ENCODE results near the gene UTS2R.

UTS2R gene

GRCh38 chr17:82400830-82401229 is 29.3 kb downstream of the UTS2R start:
- H4K91ac ChIP-seq (ENCODE audit: low read depth, low read length, poor library complexity): no peak overlapping the region
- no peaks in the 10 kb centered on the region for H3K4me1 ChIP-seq (ENCODE audit: control insufficient read depth in 2 of 2, insufficient read depth in 1 of 2, low read depth in 1 of 2, low read length in 2 of 2)
- H3K36me3 ChIP-seq (replicated peaks in 1 of 2; ENCODE audit: control insufficient read depth in 2 of 2, insufficient read depth in 2 of 2, low read length in 2 of 2): peaks cover 14 to 53% of the 10 kb centered on the region in 2 donors
- H3K27me3 ChIP-seq (ENCODE audit: control insufficient read depth in 3 of 3, insufficient read depth in 3 of 3, low read depth in 1 of 3, low read length in 3 of 3): no peaks in the 10 kb centered on the region
- no peaks in the 10 kb centered on the region for H3K9me3 ChIP-seq (replicated peaks in 1 of 2; ENCODE audit: control insufficient read depth in 2 of 2, insufficient read depth in 1 of 2, low read depth in 1 of 2, low read length in 2 of 2)
- H2AFZ ChIP-seq (ENCODE audit: low read length): no peak overlapping the region
- no peak overlapping the region for H2BK120ac ChIP-seq (ENCODE audit: low read depth, low read length)
- H3K79me1 ChIP-seq (ENCODE audit: low read depth, low read length): peaks cover 10% of the 10 kb centered on the region
- H3K9ac ChIP-seq (ENCODE audit: low read depth, low read length, poor library complexity): no peak overlapping the region
- no peak overlapping the region for H3K18ac ChIP-seq (ENCODE audit: low read length)
- WGBS, 2 donors (ENCODE audit: extremely low coverage in 2 of 2, insufficient read length in 2 of 2, insufficient replicate concordance in 1 of 2): no CpG with 5 or more reads among the region's 19 CpGs
- DNase-seq (ENCODE audit: low spot score): no peak
- H2BK12ac ChIP-seq (ENCODE audit: low read length): no peak overlapping the region
- H4K8ac ChIP-seq (ENCODE audit: low read depth, low read length): no peak overlapping the region
- H2AK5ac ChIP-seq (ENCODE audit: low read depth, low read length): no peak overlapping the region
- no peak overlapping the region for H3K4ac ChIP-seq (ENCODE audit: low read length)
- H3K4me3 ChIP-seq (ENCODE audit: low read length in 2 of 2): no peak overlapping the region
- no peak overlapping the region for H2BK15ac ChIP-seq (ENCODE audit: low read length)
- H2BK5ac ChIP-seq (ENCODE audit: low read length): no peak overlapping the region
- no peak overlapping the region for H3K23ac ChIP-seq (ENCODE audit: low read depth, low read length, poor library complexity)
- no peak overlapping the region for H3K14ac ChIP-seq (ENCODE audit: low read length)
- no peak overlapping the region for H3K27ac ChIP-seq (replicated peaks; ENCODE audit: low read length)
- no peak overlapping the region for H3K4me2 ChIP-seq (ENCODE audit: insufficient read depth, low read length, poor library complexity, severe bottlenecking)

- no peaks in the 10 kb centered on the region for H3K4me1 ChIP-seq (ENCODE audit: control insufficient read depth in 2 of 2, insufficient read depth in 1 of 2, low read depth in 1 of 2, low read length in 2 of 2)
These were observed 31.3 kb downstream of the UTS2R start for GRCh38 chr17:82402865-82403264.

DNA sequence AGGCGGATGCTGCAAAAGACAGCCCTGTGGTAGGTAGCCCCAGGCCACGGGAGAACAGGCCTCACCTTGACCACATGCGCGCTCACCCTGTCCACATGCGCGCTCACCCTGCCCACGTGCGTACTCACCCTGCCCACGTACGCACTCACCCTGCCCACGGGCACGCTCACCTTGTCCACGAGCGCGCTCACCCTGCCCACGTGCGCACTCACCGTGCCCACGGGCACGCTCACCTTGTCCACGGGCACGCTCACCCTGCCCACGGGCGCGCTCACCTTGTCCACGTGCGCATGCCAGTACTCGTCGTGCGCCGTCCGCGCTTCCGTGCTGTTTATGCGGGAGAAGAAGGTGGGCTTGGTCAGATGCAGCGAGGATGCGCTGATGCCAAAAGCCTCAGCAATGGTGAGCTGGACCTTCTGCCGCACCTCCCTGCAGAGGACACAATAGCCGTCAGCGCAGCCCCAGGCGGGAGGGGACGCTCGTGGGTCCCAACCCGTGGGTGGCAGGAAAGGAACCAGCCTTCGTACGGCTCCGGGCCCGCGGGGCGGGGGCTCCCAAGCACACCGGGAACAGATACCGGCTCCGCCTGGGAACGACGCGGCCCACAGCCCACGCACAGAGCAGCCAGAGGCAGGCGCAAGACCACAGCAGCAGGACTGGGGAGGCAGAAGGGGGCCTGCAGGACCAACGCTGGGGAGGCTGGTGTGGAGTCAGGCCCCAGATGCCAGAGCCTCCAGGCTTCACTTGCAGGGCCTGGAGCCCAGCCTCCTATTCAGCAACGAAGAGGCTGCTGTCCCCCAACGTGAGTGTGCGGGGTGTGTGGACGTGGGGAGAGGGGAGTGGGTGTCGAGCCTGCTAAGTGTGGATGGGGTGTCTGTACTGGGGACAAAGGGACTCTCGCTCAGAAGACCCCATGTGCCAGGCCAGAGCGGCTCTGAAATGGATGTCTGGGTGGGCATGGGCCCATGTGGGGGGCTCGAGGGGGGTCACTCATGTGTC is 32.4 kb downstream of the UTS2R start:
- peaks cover 10% of the 10 kb centered on the region for H3K79me1 ChIP-seq (ENCODE audit: low read depth, low read length)
- H3K9me3 ChIP-seq (replicated peaks in 1 of 2; ENCODE audit: control insufficient read depth in 2 of 2, insufficient read depth in 1 of 2, low read depth in 1 of 2, low read length in 2 of 2): no peaks in the 10 kb centered on the region
- H2BK12ac ChIP-seq (ENCODE audit: low read length): no peak overlapping the region
- no peak overlapping the region for H3K4me2 ChIP-seq (ENCODE audit: insufficient read depth, low read length, poor library complexity, severe bottlenecking)
- no peak overlapping the region for H3K4ac ChIP-seq (ENCODE audit: low read length)
- peak overlapping the region; percentile 17 for H3K27ac ChIP-seq (replicated peaks; ENCODE audit: low read length)
- H3K14ac ChIP-seq (ENCODE audit: low read length): peak overlapping the region; percentile 4
- no peak overlapping the region for H4K8ac ChIP-seq (ENCODE audit: low read depth, low read length)
- no CpG with 5 or more reads among the region's 67 CpGs for WGBS, 2 donors (ENCODE audit: extremely low coverage in 2 of 2, insufficient read length in 2 of 2, insufficient replicate concordance in 1 of 2)
- H2BK120ac ChIP-seq (ENCODE audit: low read depth, low read length): no peak overlapping the region
- H3K4me3 ChIP-seq (ENCODE audit: low read length in 2 of 2): no peak overlapping the region
- H3K4me1 ChIP-seq (ENCODE audit: control insufficient read depth in 2 of 2, insufficient read depth in 1 of 2, low read depth in 1 of 2, low read length in 2 of 2): no peaks in the 10 kb centered on the region
- H2AK5ac ChIP-seq (ENCODE audit: low read depth, low read length): no peak overlapping the region
- no peaks in the 10 kb centered on the region for H3K27me3 ChIP-seq (ENCODE audit: control insufficient read depth in 3 of 3, insufficient read depth in 3 of 3, low read depth in 1 of 3, low read length in 3 of 3)
- no peak overlapping the region for H2BK5ac ChIP-seq (ENCODE audit: low read length)
- no peak for DNase-seq (ENCODE audit: low spot score)
- H3K23ac ChIP-seq (ENCODE audit: low read depth, low read length, poor library complexity): peak overlapping the region; percentile 99
- no peak overlapping the region for H3K9ac ChIP-seq (ENCODE audit: low read depth, low read length, poor library complexity)
- no peak overlapping the region for H2BK15ac ChIP-seq (ENCODE audit: low read length)
- no peak overlapping the region for H3K18ac ChIP-seq (ENCODE audit: low read length)
- H2AFZ ChIP-seq (ENCODE audit: low read length): no peak overlapping the region
- H3K36me3 ChIP-seq (replicated peaks in 1 of 2; ENCODE audit: control insufficient read depth in 2 of 2, insufficient read depth in 2 of 2, low read length in 2 of 2): peaks cover 18 to 52% of the 10 kb centered on the region in 2 donors
- H4K91ac ChIP-seq (ENCODE audit: low read depth, low read length, poor library complexity): no peak overlapping the region

More at GRCh38 chr17:82402865-82403264, 31.3 kb downstream of the UTS2R start:
- no peak overlapping the region for H3K4ac ChIP-seq (ENCODE audit: low read length)
- no peak overlapping the region for H3K9ac ChIP-seq (ENCODE audit: low read depth, low read length, poor library complexity)
- no peaks in the 10 kb centered on the region for H3K9me3 ChIP-seq (replicated peaks in 1 of 2; ENCODE audit: control insufficient read depth in 2 of 2, insufficient read depth in 1 of 2, low read depth in 1 of 2, low read length in 2 of 2)
- H2AFZ ChIP-seq (ENCODE audit: low read length): no peak overlapping the region
- no peak for DNase-seq (ENCODE audit: low spot score)
- H2BK15ac ChIP-seq (ENCODE audit: low read length): no peak overlapping the region
- no peak overlapping the region for H2AK5ac ChIP-seq (ENCODE audit: low read depth, low read length)
- H3K23ac ChIP-seq (ENCODE audit: low read depth, low read length, poor library complexity): no peak overlapping the region
- WGBS, 2 donors (ENCODE audit: extremely low coverage in 2 of 2, insufficient read length in 2 of 2, insufficient replicate concordance in 1 of 2): no CpG with 5 or more reads among the region's 7 CpGs
- no peak overlapping the region for H3K18ac ChIP-seq (ENCODE audit: low read length)
- no peaks in the 10 kb centered on the region for H3K27me3 ChIP-seq (ENCODE audit: control insufficient read depth in 3 of 3, insufficient read depth in 3 of 3, low read depth in 1 of 3, low read length in 3 of 3)
- no peak overlapping the region for H4K8ac ChIP-seq (ENCODE audit: low read depth, low read length)
- H3K14ac ChIP-seq (ENCODE audit: low read length): no peak overlapping the region
- no peak overlapping the region for H3K27ac ChIP-seq (replicated peaks; ENCODE audit: low read length)
- no peak overlapping the region for H3K4me3 ChIP-seq (ENCODE audit: low read length in 2 of 2)
- H3K4me2 ChIP-seq (ENCODE audit: insufficient read depth, low read length, poor library complexity, severe bottlenecking): no peak overlapping the region
- no peak overlapping the region for H2BK5ac ChIP-seq (ENCODE audit: low read length)
- H2BK12ac ChIP-seq (ENCODE audit: low read length): no peak overlapping the region
- peaks cover 18 to 55% of the 10 kb centered on the region in 2 donors for H3K36me3 ChIP-seq (replicated peaks in 1 of 2; ENCODE audit: control insufficient read depth in 2 of 2, insufficient read depth in 2 of 2, low read length in 2 of 2)
- H3K79me1 ChIP-seq (ENCODE audit: low read depth, low read length): peaks cover 11% of the 10 kb centered on the region
- no peak overlapping the region for H4K91ac ChIP-seq (ENCODE audit: low read depth, low read length, poor library complexity)
- H2BK120ac ChIP-seq (ENCODE audit: low read depth, low read length): no peak overlapping the region

GRCh38 chr17:82405051-82405450 is 33.5 kb downstream of the UTS2R start:
- Histone ChIP-seq H3K36me3 (replicated peaks in 1 of 2; ENCODE audit: control insufficient read depth in 2 of 2, insufficient read depth in 2 of 2, low read length in 2 of 2) (peaks cover 16 to 47% of the 10 kb centered on the region in 2 donors), H3K23ac (ENCODE audit: low read depth, low read length, poor library complexity) (no peak overlapping the region), H4K8ac (ENCODE audit: low read depth, low read length) (no peak overlapping the region), H3K9ac (ENCODE audit: low read depth, low read length, poor library complexity) (no peak overlapping the region), H3K4me1 (ENCODE audit: control insufficient read depth in 2 of 2, insufficient read depth in 1 of 2, low read depth in 1 of 2, low read length in 2 of 2) (no peaks in the 10 kb centered on the region), H3K9me3 (replicated peaks in 1 of 2; ENCODE audit: control insufficient read depth in 2 of 2, insufficient read depth in 1 of 2, low read depth in 1 of 2, low read length in 2 of 2) (no peaks in the 10 kb centered on the region), H3K14ac (ENCODE audit: low read length) (no peak overlapping the region), H3K4ac (ENCODE audit: low read length) (no peak overlapping the region), H2BK120ac (ENCODE audit: low read depth, low read length) (no peak overlapping the region), H3K27me3 (ENCODE audit: control insufficient read depth in 3 of 3, insufficient read depth in 3 of 3, low read depth in 1 of 3, low read length in 3 of 3) (no peaks in the 10 kb centered on the region), H2BK12ac (ENCODE audit: low read length) (no peak overlapping the region), H2BK15ac (ENCODE audit: low read length) (no peak overlapping the region), H2BK5ac (ENCODE audit: low read length) (no peak overlapping the region), H4K91ac (ENCODE audit: low read depth, low read length, poor library complexity) (no peak overlapping the region), H3K18ac (ENCODE audit: low read length) (no peak overlapping the region), H3K4me2 (ENCODE audit: insufficient read depth, low read length, poor library complexity, severe bottlenecking) (no peak overlapping the region), H3K4me3 (ENCODE audit: low read length in 2 of 2) (no peak overlapping the region), H2AFZ (ENCODE audit: low read length) (no peak overlapping the region), H3K27ac (replicated peaks; ENCODE audit: low read length) (no peak overlapping the region), H2AK5ac (ENCODE audit: low read depth, low read length) (no peak overlapping the region), H3K79me1 (ENCODE audit: low read depth, low read length) (peaks cover 6% of the 10 kb centered on the region)
- no CpG with 5 or more reads among the region's 14 CpGs for WGBS, 2 donors (ENCODE audit: extremely low coverage in 2 of 2, insufficient read length in 2 of 2, insufficient replicate concordance in 1 of 2)
- DNase-seq (ENCODE audit: low spot score): no peak

Data from neuronal stem cell (in vitro differentiated cells).